Measurements from ENCODE around the gene PRKAR1B.

PRKAR1B gene

DNA sequence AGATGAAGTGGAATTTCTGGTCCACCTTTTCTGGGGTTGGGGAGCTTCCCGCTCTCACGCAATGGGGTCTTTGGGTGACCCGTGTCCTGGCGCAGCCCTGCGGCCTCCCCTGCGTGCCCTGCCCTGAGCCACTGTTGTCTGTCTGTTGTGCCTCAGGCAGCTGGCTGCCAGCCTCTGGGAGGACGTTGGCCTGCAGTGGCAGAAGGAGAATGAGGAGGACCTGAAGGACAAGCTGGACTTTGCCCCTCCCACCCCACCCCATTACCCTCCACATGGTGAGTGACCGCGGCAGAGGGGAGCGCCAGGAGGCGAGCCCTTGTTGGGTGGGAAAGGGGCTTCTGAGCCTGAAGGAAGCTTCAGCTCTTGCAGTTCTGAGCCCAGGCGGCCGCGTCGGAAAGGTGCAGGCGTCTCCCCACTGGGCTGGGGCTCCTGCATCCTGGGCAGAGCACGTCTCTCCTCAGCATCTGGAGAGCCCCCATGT, 14.2 kb upstream of the PRKAR1B start:
- Histone ChIP-seq H3K79me1 (ENCODE audit: low read depth, low read length) (peaks cover 19% of the 10 kb centered on the region), H3K9ac (ENCODE audit: low read depth, low read length, poor library complexity) (no peak overlapping the region), H3K4me2 (ENCODE audit: insufficient read depth, low read length, poor library complexity, severe bottlenecking) (no peak overlapping the region), H4K91ac (ENCODE audit: low read depth, low read length, poor library complexity) (no peak overlapping the region), H4K8ac (ENCODE audit: low read depth, low read length) (no peak overlapping the region), H2AK5ac (ENCODE audit: low read depth, low read length) (no peak overlapping the region), H3K4me3 (ENCODE audit: low read length in 2 of 2) (no peak overlapping the region), H2BK120ac (ENCODE audit: low read depth, low read length) (no peak overlapping the region), H2BK5ac (ENCODE audit: low read length) (no peak overlapping the region), H3K18ac (ENCODE audit: low read length) (no peak overlapping the region), H2BK15ac (ENCODE audit: low read length) (no peak overlapping the region), H3K9me3 (replicated peaks in 1 of 2; ENCODE audit: control insufficient read depth in 2 of 2, insufficient read depth in 1 of 2, low read depth in 1 of 2, low read length in 2 of 2) (peaks cover 0 to 6% of the 10 kb centered on the region in 2 donors), H3K14ac (ENCODE audit: low read length) (no peak overlapping the region), H3K27me3 (ENCODE audit: control insufficient read depth in 3 of 3, insufficient read depth in 3 of 3, low read depth in 1 of 3, low read length in 3 of 3) (peaks cover 0 to 2% (median 0%) of the 10 kb centered on the region in 3 experiments), H3K4me1 (ENCODE audit: control insufficient read depth in 2 of 2, insufficient read depth in 1 of 2, low read depth in 1 of 2, low read length in 2 of 2) (peaks cover 0 to 1% of the 10 kb centered on the region in 2 donors), H2AFZ (ENCODE audit: low read length) (no peak overlapping the region), H3K23ac (ENCODE audit: low read depth, low read length, poor library complexity) (no peak overlapping the region), H3K36me3 (replicated peaks in 1 of 2; ENCODE audit: control insufficient read depth in 2 of 2, insufficient read depth in 2 of 2, low read length in 2 of 2) (peaks cover 23 to 59% of the 10 kb centered on the region in 2 donors), H3K4ac (ENCODE audit: low read length) (no peak overlapping the region), H2BK12ac (ENCODE audit: low read length) (no peak overlapping the region), H3K27ac (replicated peaks; ENCODE audit: low read length) (no peak overlapping the region)
- no peak for DNase-seq (ENCODE audit: low spot score)
- WGBS, 2 donors (ENCODE audit: extremely low coverage in 2 of 2, insufficient read length in 2 of 2, insufficient replicate concordance in 1 of 2): no CpG with 5 or more reads among the region's 17 CpGs

DNA sequence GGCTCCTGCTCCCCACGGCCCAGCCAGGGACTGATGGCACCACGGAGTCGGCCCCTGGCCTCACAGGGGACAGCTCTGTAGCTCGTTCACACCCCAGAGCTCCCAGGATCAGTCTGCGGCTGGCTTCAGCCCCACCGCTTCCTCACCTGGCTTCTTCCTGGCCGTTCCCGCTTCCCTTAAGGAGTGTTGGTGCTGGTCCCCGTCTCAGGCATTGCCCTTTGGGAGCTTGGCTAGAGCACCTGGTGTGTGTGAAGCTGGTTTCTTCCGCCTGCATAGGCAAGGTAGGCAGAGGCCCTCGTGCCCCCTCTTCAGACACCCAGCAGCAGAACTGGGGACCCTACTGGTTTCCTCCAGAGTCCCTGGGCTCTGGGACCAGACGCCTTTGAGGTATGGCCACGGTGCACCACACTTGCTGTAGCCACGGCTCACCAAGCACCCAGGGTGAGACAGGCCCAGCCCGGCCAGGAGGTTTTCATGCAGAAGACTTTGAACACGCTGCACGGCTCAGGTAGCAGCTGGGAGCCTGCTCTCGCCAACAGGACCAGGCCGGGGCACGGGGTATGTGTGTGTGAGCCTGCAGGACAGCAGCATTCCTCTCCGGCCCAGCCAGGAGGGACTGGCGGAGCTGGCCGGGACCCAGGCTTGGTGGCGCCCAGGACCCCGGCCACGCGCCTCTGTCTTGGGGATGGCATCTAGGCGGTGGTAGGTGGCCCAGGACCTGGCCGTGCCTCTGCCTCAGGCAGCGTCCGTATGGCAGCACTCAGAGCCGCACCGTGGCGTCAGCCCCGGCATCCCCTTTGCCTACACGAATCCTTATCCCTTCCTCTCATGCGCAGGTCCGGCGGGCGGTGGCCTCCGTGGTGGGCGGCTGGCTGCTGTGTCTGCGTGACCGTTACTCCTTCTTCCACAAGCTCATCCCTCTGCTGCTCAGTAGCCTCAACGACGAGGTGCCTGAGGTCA, 13.2 kb upstream of the PRKAR1B start:
- Histone ChIP-seq H2AK5ac (ENCODE audit: low read depth, low read length) (no peak overlapping the region), H2BK5ac (ENCODE audit: low read length) (peak overlapping the region; percentile 39), H3K79me1 (ENCODE audit: low read depth, low read length) (peaks cover 18% of the 10 kb centered on the region), H4K8ac (ENCODE audit: low read depth, low read length) (no peak overlapping the region), H3K27ac (replicated peaks; ENCODE audit: low read length) (no peak overlapping the region), H3K4me3 (ENCODE audit: low read length in 2 of 2) (no peak overlapping the region), H3K4ac (ENCODE audit: low read length) (no peak overlapping the region), H2BK15ac (ENCODE audit: low read length) (no peak overlapping the region), H3K27me3 (ENCODE audit: control insufficient read depth in 3 of 3, insufficient read depth in 3 of 3, low read depth in 1 of 3, low read length in 3 of 3) (no peaks in the 10 kb centered on the region), H2BK12ac (ENCODE audit: low read length) (no peak overlapping the region), H2AFZ (ENCODE audit: low read length) (no peak overlapping the region), H2BK120ac (ENCODE audit: low read depth, low read length) (no peak overlapping the region), H3K14ac (ENCODE audit: low read length) (no peak overlapping the region), H4K91ac (ENCODE audit: low read depth, low read length, poor library complexity) (no peak overlapping the region), H3K36me3 (replicated peaks in 1 of 2; ENCODE audit: control insufficient read depth in 2 of 2, insufficient read depth in 2 of 2, low read length in 2 of 2) (peaks cover 21 to 53% of the 10 kb centered on the region in 2 donors), H3K9ac (ENCODE audit: low read depth, low read length, poor library complexity) (no peak overlapping the region), H3K23ac (ENCODE audit: low read depth, low read length, poor library complexity) (no peak overlapping the region), H3K9me3 (replicated peaks in 1 of 2; ENCODE audit: control insufficient read depth in 2 of 2, insufficient read depth in 1 of 2, low read depth in 1 of 2, low read length in 2 of 2) (peaks cover 4% of the 10 kb centered on the region in 2 donors), H3K18ac (ENCODE audit: low read length) (no peak overlapping the region), H3K4me1 (ENCODE audit: control insufficient read depth in 2 of 2, insufficient read depth in 1 of 2, low read depth in 1 of 2, low read length in 2 of 2) (no peaks in the 10 kb centered on the region), H3K4me2 (ENCODE audit: insufficient read depth, low read length, poor library complexity, severe bottlenecking) (no peak overlapping the region)
- no peak for DNase-seq (ENCODE audit: low spot score)
- no CpG with 5 or more reads among the region's 46 CpGs for WGBS, 2 donors (ENCODE audit: extremely low coverage in 2 of 2, insufficient read length in 2 of 2, insufficient replicate concordance in 1 of 2)

DNA sequence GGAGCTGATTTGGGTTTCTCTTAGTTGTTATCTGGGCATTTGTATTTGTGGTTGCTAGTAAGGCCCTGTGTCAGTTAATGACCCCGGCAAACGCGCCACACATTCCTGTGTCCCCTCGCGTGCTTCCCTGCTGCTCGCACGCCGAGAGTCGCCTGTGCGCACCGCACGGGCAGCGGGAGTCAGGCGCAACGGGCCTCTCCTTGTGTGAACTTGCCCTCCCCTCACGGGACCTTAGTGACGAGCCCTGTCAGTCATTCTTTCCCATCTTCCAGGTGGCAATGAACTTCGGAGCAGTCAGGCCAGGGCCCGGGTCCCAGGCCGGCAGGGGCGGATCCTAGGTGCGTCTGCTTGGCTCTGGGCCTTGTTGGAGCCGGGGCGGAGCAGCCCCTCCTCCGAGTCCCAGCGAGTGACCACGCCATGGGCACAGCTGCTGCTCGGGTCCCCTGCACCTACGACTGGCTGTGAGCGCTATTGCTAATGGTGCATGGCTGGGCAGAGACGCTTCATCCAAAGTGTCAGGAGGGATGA, 12.4 kb upstream of the PRKAR1B start:
- H3K27ac ChIP-seq (replicated peaks; ENCODE audit: low read length): no peak overlapping the region
- no peak for DNase-seq (ENCODE audit: low spot score)
- WGBS, 2 donors (ENCODE audit: extremely low coverage in 2 of 2, insufficient read length in 2 of 2, insufficient replicate concordance in 1 of 2): no CpG with 5 or more reads among the region's 31 CpGs
- peaks cover 21 to 54% of the 10 kb centered on the region in 2 donors for H3K36me3 ChIP-seq (replicated peaks in 1 of 2; ENCODE audit: control insufficient read depth in 2 of 2, insufficient read depth in 2 of 2, low read length in 2 of 2)
- no peak overlapping the region for H3K23ac ChIP-seq (ENCODE audit: low read depth, low read length, poor library complexity)
- H4K8ac ChIP-seq (ENCODE audit: low read depth, low read length): no peak overlapping the region
- no peaks in the 10 kb centered on the region for H3K4me1 ChIP-seq (ENCODE audit: control insufficient read depth in 2 of 2, insufficient read depth in 1 of 2, low read depth in 1 of 2, low read length in 2 of 2)
- H3K14ac ChIP-seq (ENCODE audit: low read length): peak overlapping the region; percentile 38
- no peak overlapping the region for H3K4me3 ChIP-seq (ENCODE audit: low read length in 2 of 2)
- peaks cover 7 to 11% of the 10 kb centered on the region in 2 donors for H3K9me3 ChIP-seq (replicated peaks in 1 of 2; ENCODE audit: control insufficient read depth in 2 of 2, insufficient read depth in 1 of 2, low read depth in 1 of 2, low read length in 2 of 2)
- no peaks in the 10 kb centered on the region for H3K27me3 ChIP-seq (ENCODE audit: control insufficient read depth in 3 of 3, insufficient read depth in 3 of 3, low read depth in 1 of 3, low read length in 3 of 3)
- H2AFZ ChIP-seq (ENCODE audit: low read length): no peak overlapping the region
- H3K18ac ChIP-seq (ENCODE audit: low read length): no peak overlapping the region
- peak overlapping the region; percentile 5 for H2BK5ac ChIP-seq (ENCODE audit: low read length)
- no peak overlapping the region for H3K4me2 ChIP-seq (ENCODE audit: insufficient read depth, low read length, poor library complexity, severe bottlenecking)
- H2BK120ac ChIP-seq (ENCODE audit: low read depth, low read length): no peak overlapping the region
- no peak overlapping the region for H2BK12ac ChIP-seq (ENCODE audit: low read length)
- H4K91ac ChIP-seq (ENCODE audit: low read depth, low read length, poor library complexity): no peak overlapping the region
- peaks cover 23% of the 10 kb centered on the region for H3K79me1 ChIP-seq (ENCODE audit: low read depth, low read length)
- no peak overlapping the region for H3K4ac ChIP-seq (ENCODE audit: low read length)
- H3K9ac ChIP-seq (ENCODE audit: low read depth, low read length, poor library complexity): peak overlapping the region; percentile 21
- H2BK15ac ChIP-seq (ENCODE audit: low read length): no peak overlapping the region
- H2AK5ac ChIP-seq (ENCODE audit: low read depth, low read length): no peak overlapping the region

Measured in neuronal stem cell (in vitro differentiated cells).